IPS-20b (cell line): ENCODE measurements around the gene AUNIP.

Experiments used
- H3K27ac ChIP-seq: one replicate; pipeline ENCODE4 v1.5.1; 2013; ENCODE audit warnings: low read length
- H3K27me3 ChIP-seq: 2 replicates; pipeline ENCODE4 v1.6.1; 2013; ENCODE audit warnings: mild to moderate bottlenecking, low read length, inconsistent platforms; ENCODE audit not compliant: insufficient read depth
- H3K36me3 ChIP-seq: 2 replicates; pipeline ENCODE4 v1.6.1; 2013; ENCODE audit warnings: low read depth, mild to moderate bottlenecking, inconsistent platforms, low read length, moderate library complexity; ENCODE audit not compliant: insufficient read depth
- H3K4me1 ChIP-seq: 2 replicates; pipeline ENCODE4 v1.6.1; 2013; ENCODE audit warnings: mild to moderate bottlenecking, control low read depth, inconsistent platforms, low read length, moderate library complexity; ENCODE audit not compliant: insufficient read depth
- H3K4me3 ChIP-seq: 2 replicates; pipeline ENCODE4 v1.5.1; 2013; ENCODE audit warnings: mild to moderate bottlenecking, low read length, inconsistent platforms
- H3K9ac ChIP-seq: 2 replicates; pipeline ENCODE4 v1.6.1; 2013; ENCODE audit warnings: low read depth, mild to moderate bottlenecking, inconsistent platforms, low read length, moderate library complexity
- H3K9me3 ChIP-seq: 2 replicates; pipeline ENCODE4 v1.6.1; 2013; ENCODE audit warnings: mild to moderate bottlenecking, low read depth, low read length, inconsistent platforms; ENCODE audit not compliant: insufficient read depth

The AUNIP gene

GRCh38 chr1:25804244-25804963 is 54.9 kb downstream of the AUNIP start:
- Histone ChIP-seq H3K9ac (no peak overlapping the region), H3K27ac (no peak overlapping the region), H3K4me1 (no peaks in the 10 kb centered on the region)

GRCh38 chr1:25803368-25803767 is 55.9 kb downstream of the AUNIP start:
- Histone ChIP-seq H3K27ac (no peak overlapping the region), H3K9me3 (no peaks in the 10 kb centered on the region), H3K36me3 (peaks cover 28% of the 10 kb centered on the region), H3K27me3 (peaks cover 11% of the 10 kb centered on the region), H3K4me3 (no peak overlapping the region), H3K4me1 (no peaks in the 10 kb centered on the region), H3K9ac (no peak overlapping the region)

More at GRCh38 chr1:25804244-25804963, 54.9 kb downstream of the AUNIP start:
- Histone ChIP-seq H3K27me3 (peaks cover 3% of the 10 kb centered on the region; the same call in 1 of the 2 replicates), H3K36me3 (peaks cover 30% of the 10 kb centered on the region), H3K4me3 (no peak overlapping the region), H3K9me3 (no peaks in the 10 kb centered on the region)

GRCh38 chr1:25802915-25803314 is 56.3 kb downstream of the AUNIP start:
- H3K27ac ChIP-seq: no peak overlapping the region
- H3K4me1 ChIP-seq: no peaks in the 10 kb centered on the region
- no peaks in the 10 kb centered on the region for H3K9me3 ChIP-seq
- peaks cover 24% of the 10 kb centered on the region for H3K36me3 ChIP-seq
- H3K9ac ChIP-seq: no peak overlapping the region
- H3K4me3 ChIP-seq: no peak overlapping the region
- peaks cover 11% of the 10 kb centered on the region for H3K27me3 ChIP-seq

GRCh38 chr1:25800703-25801377 is 58.4 kb downstream of the AUNIP start:
- Histone ChIP-seq H3K9ac (peak overlapping the region; percentile 81), H3K9me3 (no peaks in the 10 kb centered on the region), H3K4me3 (peak overlapping the region; percentile 85), H3K36me3 (peaks cover 9% of the 10 kb centered on the region), H3K27ac (no peak overlapping the region), H3K27me3 (peaks cover 11% of the 10 kb centered on the region), H3K4me1 (no peaks in the 10 kb centered on the region)

- no peaks in the 10 kb centered on the region for H3K9me3 ChIP-seq
- H3K4me3 ChIP-seq: peak within 1 kb of the TSS; percentile 85
- peaks cover 2% of the 10 kb centered on the region for H3K36me3 ChIP-seq
- H3K9ac ChIP-seq: peak within 1 kb of the TSS; percentile 81
- peaks cover 11% of the 10 kb centered on the region for H3K27me3 ChIP-seq
- H3K4me1 ChIP-seq: no peaks in the 10 kb centered on the region
- H3K27ac ChIP-seq: no peak within 1 kb of the TSS
Observed at GRCh38 chr1:25799935-25800702, 59.1 kb downstream of the AUNIP start, which contains the start of gene SELENON. Gene SELENON (plus strand): TSS chr1:25800193. CDS start chr1:25800231, 38 bp downstream.

GRCh38 chr1:25799352-25799934 is 59.8 kb downstream of the AUNIP start:
- H3K27ac ChIP-seq: no peak overlapping the region
- H3K4me1 ChIP-seq: no peaks in the 10 kb centered on the region
- H3K36me3 ChIP-seq: no peaks in the 10 kb centered on the region
- peak overlapping the region; percentile 73; the same call in 1 of the 2 replicates for H3K9ac ChIP-seq
- peak overlapping the region; percentile 63; the same call in 1 of the 2 replicates for H3K4me3 ChIP-seq
- H3K9me3 ChIP-seq: no peaks in the 10 kb centered on the region
- peaks cover 11% of the 10 kb centered on the region for H3K27me3 ChIP-seq

- Histone ChIP-seq H3K9ac (no peak overlapping the region), H3K27ac (no peak overlapping the region), H3K27me3 (peaks cover 11% of the 10 kb centered on the region), H3K36me3 (no peaks in the 10 kb centered on the region), H3K9me3 (no peaks in the 10 kb centered on the region), H3K4me3 (no peak overlapping the region), H3K4me1 (no peaks in the 10 kb centered on the region)
Observed at GRCh38 chr1:25798666-25799351, 60.4 kb downstream of the AUNIP start.

- Histone ChIP-seq H3K27ac (no peak overlapping the region), H3K9me3 (no peaks in the 10 kb centered on the region), H3K9ac (no peak overlapping the region), H3K4me3 (no peak overlapping the region), H3K4me1 (no peaks in the 10 kb centered on the region), H3K36me3 (no peaks in the 10 kb centered on the region), H3K27me3 (peaks cover 11% of the 10 kb centered on the region)
Observed at GRCh38 chr1:25797939-25798338, 61.3 kb downstream of the AUNIP start.

GRCh38 chr1:25796811-25797458 is 62.3 kb downstream of the AUNIP start:
- no peak overlapping the region for H3K27ac ChIP-seq
- no peak overlapping the region for H3K9ac ChIP-seq

GRCh38 chr1:25795946-25796810 is 63.1 kb downstream of the AUNIP start:
- peaks cover 11% of the 10 kb centered on the region for H3K27me3 ChIP-seq
- no peak overlapping the region for H3K9ac ChIP-seq
- no peak overlapping the region for H3K4me3 ChIP-seq
- no peaks in the 10 kb centered on the region for H3K9me3 ChIP-seq
- H3K36me3 ChIP-seq: no peaks in the 10 kb centered on the region
- no peak overlapping the region for H3K27ac ChIP-seq
- no peaks in the 10 kb centered on the region for H3K4me1 ChIP-seq

More at GRCh38 chr1:25796811-25797458, 62.3 kb downstream of the AUNIP start:
- Histone ChIP-seq H3K4me3 (no peak overlapping the region), H3K36me3 (no peaks in the 10 kb centered on the region), H3K27me3 (peaks cover 11% of the 10 kb centered on the region), H3K4me1 (no peaks in the 10 kb centered on the region), H3K9me3 (no peaks in the 10 kb centered on the region)
